GM12873 (cell line): ENCODE measurements around the gene RIC1.

Experiments
- CTCF ChIP-seq: IDR thresholded peaks from 2 replicates; pipeline ENCODE4 v1.5.1; 2012; ENCODE audit warnings: low read depth, mild to moderate bottlenecking, moderate library complexity, low read length, control low read depth; ENCODE audit not compliant: insufficient read depth; ENCODE audit errors: missing control alignments

The RIC1 gene

GRCh38 chr9:5791870-5792269 lies 163.0 kb downstream of the RIC1 start:
- no peak for TF ChIP-seq CTCF

GRCh38 chr9:5793812-5794211 lies 164.9 kb downstream of the RIC1 start:
- no peak for TF ChIP-seq CTCF

GRCh38 chr9:5796298-5796697 lies 167.4 kb downstream of the RIC1 start:
- TF ChIP-seq CTCF: no peak

GRCh38 chr9:5798581-5798980 lies 169.7 kb downstream of the RIC1 start:
- TF ChIP-seq CTCF: no peak

GRCh38 chr9:5799314-5799713 lies 170.4 kb downstream of the RIC1 start:
- peak; percentile 59 for TF ChIP-seq CTCF

GRCh38 chr9:5800969-5801738 lies 172.2 kb downstream of the RIC1 start:
- TF ChIP-seq CTCF: no peak

GRCh38 chr9:5801739-5802113 lies 172.8 kb downstream of the RIC1 start:
- TF ChIP-seq CTCF: no peak
